PC-3 (cell line): ENCODE data around the gene OTUD6A.

Source experiments
- CTCF ChIP-seq: fragments of 300-600 bp; sonication (generic); conservative IDR thresholded peaks from 2 replicates; pipeline ENCODE4 v1.5.1; 2017; ENCODE audit warnings: antibody characterized with exemption, low read depth, mild to moderate bottlenecking, low read length
- EZH2 ChIP-seq: fragments of 300-600 bp; sonication (generic); IDR thresholded peaks from one replicate; pipeline ENCODE4 v1.6.1; 2017; ENCODE audit warnings: antibody characterized with exemption, mild to moderate bottlenecking, low read length; ENCODE audit not compliant: unreplicated experiment

- TF ChIP-seq CTCF (no peak), EZH2 (no peak)
These were observed 23.3 kb upstream of the OTUD6A start for GRCh38 chrX:70038951-70039350.
